GM12878 (cell line): ENCODE data around the gene CEP97. TPM values are rescaled to one million over a fixed set of nuclear protein-coding genes. Genes with fewer than 3 reads are reported as not detected.

Source experiments
- ATAC-seq: fragments of 200-7000 bp; cut with Tn5 transposase; 3 replicates; pipeline ENCODE4 v1.9.1; 2020; ENCODE audit warnings: mild to moderate bottlenecking, moderate library complexity
- BruUV-seq: library from RNA; stranded (reverse); fragments of 400-500 nt; replicated peaks from 2 replicates; lab custom pipeline; 2021; lab: Mats Ljungman, UMichigan
- CTCF ChIA-PET: fragments of 300-600 bp; sonication (Branson Sonifier 250); formaldehyde crosslinking; extraction: SDS; loops from one replicate; lab custom pipeline; 2021; ENCODE audit warnings: inconsistent platforms; lab: Yijun Ruan, JAX
- POLR2A ChIA-PET: fragments of 350-600 bp; formaldehyde crosslinking; extraction: SDS; loops from one replicate; lab custom pipeline; 2021; ENCODE audit warnings: inconsistent platforms; lab: Charles Lee
- RAD21 ChIA-PET: fragments of 300-600 bp; sonication (Branson Sonifier 250); formaldehyde crosslinking; loops from one replicate; lab custom pipeline; 2023; ENCODE audit warnings: antibody characterized with exemption; ENCODE audit not compliant: unreplicated experiment; lab: Charles Lee
- SMC1A ChIA-PET: fragments of 300-600 bp; sonication (Branson Sonifier 250); formaldehyde crosslinking; loops from one replicate; lab custom pipeline; 2023; ENCODE audit not compliant: unreplicated experiment, uncharacterized antibody; lab: Charles Lee
- DNase-seq: peaks from one replicate; pipeline ENCODE4 v3.0.0-alpha.2; 2011; ENCODE audit warnings: low read depth, low spot score
- FAIRE-seq: peaks from 3 replicates; lab custom pipeline; 2011; peaks lifted over from hg19 to GRCh38; lab: Jason Lieb, UNC
- H2AFZ ChIP-seq: 2 replicates; pipeline ENCODE4 v1.6.0; 2011; ENCODE audit warnings: low read depth, low read length, control low read depth; ENCODE audit not compliant: control insufficient read depth
- H3K27ac ChIP-seq: 2 replicates; pipeline ENCODE4 v1.5.1; 2011; ENCODE audit warnings: control low read depth; ENCODE audit not compliant: control insufficient read depth, insufficient read depth
- H3K27me3 ChIP-seq, 2 experiments: replicated peaks in 1 of 2; 2 replicates each; pipeline versions ENCODE4 v1.6.0 to v1.6.1; 2011; ENCODE audit warnings: low read length in 1 of 2; ENCODE audit not compliant: control insufficient read depth in 2 of 2, insufficient read depth in 2 of 2
- H3K36me3 ChIP-seq, 2 experiments: 2 replicates each; pipeline ENCODE4 v1.5.1; 2011; ENCODE audit warnings: low read length in 1 of 2; ENCODE audit not compliant: control insufficient read depth in 2 of 2, insufficient read depth in 2 of 2
- H3K4me1 ChIP-seq: 2 replicates; pipeline ENCODE4 v1.6.1; 2011; ENCODE audit warnings: mild to moderate bottlenecking, low read length, moderate library complexity, mixed read lengths; ENCODE audit not compliant: control insufficient read depth, insufficient read depth
- H3K4me2 ChIP-seq: 2 replicates; pipeline ENCODE4 v1.6.0; 2011; ENCODE audit warnings: control low read depth; ENCODE audit not compliant: control insufficient read depth, insufficient read depth
- H3K4me3 ChIP-seq: fragments of 200-600 bp; sonication (generic); 2 replicates; pipeline ENCODE4 v1.5.1; 2016
- H3K79me2 ChIP-seq: 2 replicates; pipeline ENCODE4 v1.6.0; 2011; ENCODE audit warnings: low read length; ENCODE audit not compliant: control insufficient read depth, insufficient read depth
- H3K9ac ChIP-seq: 2 replicates; pipeline ENCODE4 v1.8.0; 2011; ENCODE audit warnings: low read length, control low read depth, mixed read lengths; ENCODE audit not compliant: control insufficient read depth, insufficient read depth
- H3K9me3 ChIP-seq: replicated peaks from 3 replicates; pipeline ENCODE4 v1.5.1; 2011; ENCODE audit warnings: mild to moderate bottlenecking, low read length; ENCODE audit not compliant: control insufficient read depth, insufficient read depth
- H4K20me1 ChIP-seq: 2 replicates; pipeline ENCODE4 v1.6.0; 2011; ENCODE audit not compliant: control insufficient read depth, insufficient read depth
- ATF7 ChIP-seq: fragments of 450-650 bp; IDR thresholded peaks from 2 replicates; pipeline ENCODE4 v1.6.1; 2016; ENCODE audit warnings: low read depth, mild to moderate bottlenecking
- BMI1 ChIP-seq: fragments of 450-650 bp; IDR thresholded peaks from 2 replicates; pipeline ENCODE4 v1.6.1; 2016; ENCODE audit warnings: mild to moderate bottlenecking, moderate library complexity, borderline replicate concordance
- EZH2 ChIP-seq: IDR thresholded peaks from 2 replicates; pipeline ENCODE4 v1.6.1; 2012; ENCODE audit warnings: low read depth, mild to moderate bottlenecking, control low read depth, inconsistent platforms, low read length, borderline replicate concordance; ENCODE audit not compliant: control insufficient read depth
- GABPA ChIP-seq: IDR thresholded peaks from 2 replicates; pipeline ENCODE4 v1.6.1; 2014; ENCODE audit warnings: antibody characterized with exemption, low read depth, mild to moderate bottlenecking, inconsistent platforms
- IKZF1 ChIP-seq: fragments of 450-650 bp; conservative IDR thresholded peaks from 2 replicates; pipeline ENCODE4 v1.6.1; 2017; ENCODE audit warnings: antibody characterized with exemption, mild to moderate bottlenecking
- MEF2A ChIP-seq: IDR thresholded peaks from 2 replicates; pipeline ENCODE4 v1.6.1; 2011; ENCODE audit warnings: low read depth, mild to moderate bottlenecking, low read length, moderate library complexity; ENCODE audit not compliant: insufficient read depth
- MEF2B ChIP-seq: fragments of 450-650 bp; IDR thresholded peaks from 2 replicates; pipeline ENCODE4 v1.6.1; 2018; ENCODE audit warnings: mild to moderate bottlenecking, moderate library complexity; ENCODE audit not compliant: partially characterized antibody, poor library complexity, severe bottlenecking
- MLLT1 ChIP-seq: fragments of 450-650 bp; IDR thresholded peaks from 2 replicates; pipeline ENCODE4 v1.6.1; 2016; ENCODE audit warnings: mild to moderate bottlenecking
- MTA3 ChIP-seq: IDR thresholded peaks from 2 replicates; pipeline ENCODE4 v1.6.1; 2012; ENCODE audit warnings: low read length, inconsistent platforms, borderline replicate concordance
- MYB ChIP-seq: fragments of 150-350 bp; IDR thresholded peaks from 2 replicates; pipeline ENCODE4 v1.6.1; 2014; ENCODE audit warnings: mild to moderate bottlenecking, low read depth, low read length, borderline replicate concordance
- NBN ChIP-seq: fragments of 450-650 bp; IDR thresholded peaks from 2 replicates; pipeline ENCODE4 v1.6.1; 2016
- NRF1 ChIP-seq: conservative IDR thresholded peaks from 2 replicates; pipeline ENCODE4 v1.6.1; 2011; ENCODE audit warnings: mild to moderate bottlenecking, low read depth, low read length, improper control_type of control experiment
- PAX5 ChIP-seq: IDR thresholded peaks from 2 replicates; pipeline ENCODE4 v1.6.1; 2011; ENCODE audit warnings: low read depth, low read length, borderline replicate concordance
- SMAD5 ChIP-seq: IDR thresholded peaks from 2 replicates; pipeline ENCODE4 v1.6.1; 2016; ENCODE audit warnings: antibody characterized with exemption, low read depth
- WGBS: methylation state at CpG from one replicate; pipeline ENCODE4 v1.1.6; 2016; ENCODE audit warnings: low lambda C conversion rate; ENCODE audit not compliant: insufficient replicate concordance, insufficient coverage; ENCODE audit errors: missing lambda C conversion rate; 5-methylcytosine and 5-hydroxymethylcytosine counted together
- in situ Hi-C: fragments of 300-500 bp; cut with MboI; formaldehyde crosslinking; loops from 9 replicates; pipeline ENCODE4 v1.14.3; 2018; ENCODE audit warnings: mixed read lengths
- intact Hi-C: fragments of 100-400 bp; cut with micrococcal nuclease; formaldehyde crosslinking; loops from one replicate; pipeline ENCODE4 v1.14.2; 2022; ENCODE audit not compliant: unreplicated experiment
- polyA plus RNA-seq, 11 experiments: library from polyadenylated mRNA; depleted of rRNA in 4 of 11; unstranded in 6 of 11; stranded (reverse) in 5 of 11; fragments of >200 nt; fragmentation: Nextera tagmentation in 4 of 11; fragmentation: Illumina TruSeq in 1 of 11; extraction: Ambion mirVana in 4 of 11; extraction: Trizol in 1 of 11; gene quantifications; 1 replicate in 1 of 11; 2 replicates in 10 of 11; pipeline versions ENCODE4 v1.2.1 to v1.2.3, GENCODE V29; 2011 to 2016; ENCODE audit warnings: inconsistent platforms in 2 of 11, missing spikeins in 2 of 11, low read depth in 1 of 11
- total RNA-seq, 4 experiments: library from RNA; depleted of rRNA in 3 of 4; stranded (reverse); fragments of >200 nt in 3 of 4; fragmentation: Illumina TruSeq in 1 of 4; extraction: Trizol in 1 of 4; gene quantifications; 2 replicates each; pipeline versions ENCODE4 v1.2.1 to v1.2.3, GENCODE V29; 2013 to 2021
- TF ChIP-seq, protein P1 (sequence below): fragments of 150-350 bp; IDR thresholded peaks from 2 replicates; pipeline ENCODE4 v1.6.1; 2014; ENCODE audit warnings: mild to moderate bottlenecking, low read depth, low read length
- TF ChIP-seq, protein P2 (sequence below): fragments of 450-650 bp; IDR thresholded peaks from 2 replicates; pipeline ENCODE4 v1.6.1; 2014; ENCODE audit warnings: mild to moderate bottlenecking

The CEP97 gene
- total and polyA plus RNA-seq, 10 of the 15 experiments (the other 5 are each of a cell fraction or from before 2014, with no cell fraction given): 1.9 to 13.7 (median 5.8) TPM

DNA sequence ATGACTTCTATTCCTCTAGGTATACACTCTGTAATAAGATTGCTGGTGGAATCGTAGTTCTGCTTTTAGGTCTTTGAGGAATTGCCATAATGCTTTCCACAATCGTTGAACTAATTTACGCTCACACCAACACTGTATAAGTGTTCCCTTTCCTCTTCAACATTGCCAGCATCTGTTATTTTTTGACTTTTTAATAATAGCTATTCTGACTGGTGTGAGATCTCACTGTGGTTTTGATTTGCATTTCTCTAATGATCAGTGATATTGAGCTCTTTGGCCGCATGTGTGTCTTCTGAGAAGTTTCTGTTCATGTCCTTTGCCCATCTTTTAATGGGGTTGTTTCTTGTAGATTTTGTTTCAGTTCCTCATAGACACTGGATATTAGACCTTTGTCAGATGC is 67.4 kb downstream of the CEP97 start:
- POLR2A ChIA-PET: interaction anchor here (0.6 to 0.9 kb wide), 3 partner anchors 13 to 115 kb away, joined by 3 read pairs; partner anchors contain the start of genes NXPE3 and ZBTB11
- intact Hi-C loops: no loop called here
- peaks cover 0 to 2% of the 10 kb centered on the region in 2 experiments; a peak in 3 of 4 replicates for H3K36me3 ChIP-seq
- TF ChIP-seq, protein P1, sequence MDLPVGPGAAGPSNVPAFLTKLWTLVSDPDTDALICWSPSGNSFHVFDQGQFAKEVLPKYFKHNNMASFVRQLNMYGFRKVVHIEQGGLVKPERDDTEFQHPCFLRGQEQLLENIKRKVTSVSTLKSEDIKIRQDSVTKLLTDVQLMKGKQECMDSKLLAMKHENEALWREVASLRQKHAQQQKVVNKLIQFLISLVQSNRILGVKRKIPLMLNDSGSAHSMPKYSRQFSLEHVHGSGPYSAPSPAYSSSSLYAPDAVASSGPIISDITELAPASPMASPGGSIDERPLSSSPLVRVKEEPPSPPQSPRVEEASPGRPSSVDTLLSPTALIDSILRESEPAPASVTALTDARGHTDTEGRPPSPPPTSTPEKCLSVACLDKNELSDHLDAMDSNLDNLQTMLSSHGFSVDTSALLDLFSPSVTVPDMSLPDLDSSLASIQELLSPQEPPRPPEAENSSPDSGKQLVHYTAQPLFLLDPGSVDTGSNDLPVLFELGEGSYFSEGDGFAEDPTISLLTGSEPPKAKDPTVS: no peak
- TF ChIP-seq BMI1 (peak; percentile 80; the same call in 1 of the 2 replicates), IKZF1 (peak; percentile 80), PAX5 (peak; percentile 50; the same call in 1 of the 2 replicates), EZH2 (no peak), NRF1 (no peak), MYB (no peak), MLLT1 (peak; percentile 93), MTA3 (peak; percentile 76; the same call in 1 of the 2 replicates), NBN (peak; percentile 97), MEF2B (peak; percentile 88), ATF7 (peak; percentile 92), MEF2A (0 out of 2 replicates have a peak, but pooled peaks have one; percentile 57), GABPA (no peak), SMAD5 (no peak)
- TF ChIP-seq, protein P2, sequence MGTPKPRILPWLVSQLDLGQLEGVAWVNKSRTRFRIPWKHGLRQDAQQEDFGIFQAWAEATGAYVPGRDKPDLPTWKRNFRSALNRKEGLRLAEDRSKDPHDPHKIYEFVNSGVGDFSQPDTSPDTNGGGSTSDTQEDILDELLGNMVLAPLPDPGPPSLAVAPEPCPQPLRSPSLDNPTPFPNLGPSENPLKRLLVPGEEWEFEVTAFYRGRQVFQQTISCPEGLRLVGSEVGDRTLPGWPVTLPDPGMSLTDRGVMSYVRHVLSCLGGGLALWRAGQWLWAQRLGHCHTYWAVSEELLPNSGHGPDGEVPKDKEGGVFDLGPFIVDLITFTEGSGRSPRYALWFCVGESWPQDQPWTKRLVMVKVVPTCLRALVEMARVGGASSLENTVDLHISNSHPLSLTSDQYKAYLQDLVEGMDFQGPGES: no peak

More for the DNA sequence above, 67.4 kb downstream of the CEP97 start:
- Histone ChIP-seq H3K79me2 (no peaks in the 10 kb centered on the region), H3K27ac (peak overlapping the region; percentile 53), H3K9ac (no peak overlapping the region), H3K4me3 (no peak overlapping the region), H2AFZ (no peak overlapping the region), H3K4me2 (peak overlapping the region; percentile 26), H3K27me3 (no peaks in the 10 kb centered on the region), H4K20me1 (no peaks in the 10 kb centered on the region), H3K9me3 (peaks cover 15% of the 10 kb centered on the region), H3K4me1 (peaks cover 5% of the 10 kb centered on the region)
- in situ Hi-C loops: no loop called here
- ChIA-PET CTCF (interaction anchor here (0.8 to 4.2 kb wide), 10 partner anchors 11 to 437 kb away, joined by 3 to 36 read pairs (median 4); partner anchors contain the start of genes CEP97, NXPE3 and ZBTB11), RAD21 (interaction anchor here (0.7 to 1.8 kb wide), 14 partner anchors 11 to 434 kb away, joined by 3 to 10 read pairs (median 5); partner anchors contain the start of genes CEP97 and NXPE3), SMC1A (interaction anchor here (0.6 to 3.0 kb wide), 14 partner anchors 11 to 437 kb away, joined by 3 to 18 read pairs (median 5); partner anchors contain the start of gene CEP97)
- FAIRE-seq (peak; percentile 97), DNase-seq (peak; percentile 91), ATAC-seq (peak; percentile 99)
- no TSS peak for BruUV-seq
- under 1% methylated on average over 4 of the region's 4 CpGs for WGBS
